Measurements from ENCODE around the gene MTR. TPM values are rescaled to one million over a fixed set of nuclear protein-coding genes. Genes with fewer than 3 reads are reported as not detected.
A peak's percentile ranks its signal among the peaks of the same experiment; 100 is the strongest.

MTR gene
- total and polyA plus RNA-seq, 7 donors = 6.8 to 66.2 (median 51.3) TPM

- WGBS, 3 donors = 88 to 93% (median 91%) methylated on average over 4 of the region's 4 CpGs
- Histone ChIP-seq H3K36me3 (ENCODE audit: insufficient read depth in 1 of 2, low read depth in 1 of 2) (peaks cover 24 to 98% of the 10 kb centered on the region in 2 donors), H3K27ac (no peak overlapping the region), H3K9me3 (no peaks in the 10 kb centered on the region), H3K4me1 (no peaks in the 10 kb centered on the region), H3K27me3 (ENCODE audit: insufficient read depth in 3 of 3, low read length in 2 of 3) (no peaks in the 10 kb centered on the region), H3K4me3 (no peak overlapping the region)
- TF ChIP-seq CTCF (IDR thresholded peaks at IDR 0.05) = no peak
- DNase-seq (no peak), ATAC-seq (no peak)
- intact Hi-C loops (cut with DNase I) = loop anchor here in 1 of 2 donors (2.0 to 10.0 kb wide), 2 partner anchors 30 to 82 kb away; no protein-coding TSS in a partner anchor
Measured at GRCh38 chr1:236837115-236837514, 42.0 kb downstream of the MTR start.

- no peak overlapping the region for H3K27ac ChIP-seq
Measured at GRCh38 chr1:236837897-236838296, 42.8 kb downstream of the MTR start.

GRCh38 chr1:236841341-236841740 is 46.2 kb downstream of the MTR start:
- intact Hi-C loops (cut with DNase I) = no loop called here
- H3K36me3 ChIP-seq (ENCODE audit: insufficient read depth in 1 of 2, low read depth in 1 of 2) = peaks cover 11 to 65% of the 10 kb centered on the region in 2 donors
- no peak overlapping the region for H3K27ac ChIP-seq
- DNase-seq = no peak
- 92 to 97% (median 96%) methylated on average over 2 of the region's 2 CpGs for WGBS, 3 donors
- no peaks in the 10 kb centered on the region for H3K9me3 ChIP-seq
- H3K27me3 ChIP-seq (ENCODE audit: insufficient read depth in 3 of 3, low read length in 2 of 3) = no peaks in the 10 kb centered on the region
- no peak for ATAC-seq
- TF ChIP-seq CTCF (IDR thresholded peaks at IDR 0.05) = no peak
- no peaks in the 10 kb centered on the region for H3K4me1 ChIP-seq
- no peak overlapping the region for H3K4me3 ChIP-seq

More at GRCh38 chr1:236837897-236838296, 42.8 kb downstream of the MTR start:
- intact Hi-C loops (cut with DNase I) = loop anchor here in 1 of 2 donors (2.0 to 10.0 kb wide), 2 partner anchors 31 to 83 kb away; no protein-coding TSS in a partner anchor
- no peaks in the 10 kb centered on the region for H3K27me3 ChIP-seq (ENCODE audit: insufficient read depth in 3 of 3, low read length in 2 of 3)
- no peak for TF ChIP-seq CTCF (IDR thresholded peaks at IDR 0.05)
- no peaks in the 10 kb centered on the region for H3K4me1 ChIP-seq
- peaks cover 21 to 93% of the 10 kb centered on the region in 2 donors for H3K36me3 ChIP-seq (ENCODE audit: insufficient read depth in 1 of 2, low read depth in 1 of 2)
- DNase-seq (no peak), ATAC-seq (no peak)
- H3K4me3 ChIP-seq = no peak overlapping the region
- WGBS, 3 donors = 48 to 91% (median 90%) methylated on average over 2 of the region's 2 CpGs
- no peaks in the 10 kb centered on the region for H3K9me3 ChIP-seq

- H3K4me3 ChIP-seq = no peak overlapping the region
- H3K4me1 ChIP-seq = no peaks in the 10 kb centered on the region
- 66 to 92% (median 92%) methylated on average over 5 of the region's 5 CpGs for WGBS, 3 donors
- intact Hi-C loops (cut with DNase I) = no loop called here
- H3K36me3 ChIP-seq (ENCODE audit: insufficient read depth in 1 of 2, low read depth in 1 of 2) = peaks cover 0 to 56% of the 10 kb centered on the region in 2 donors
- no peak overlapping the region for H3K27ac ChIP-seq
- TF ChIP-seq CTCF (IDR thresholded peaks at IDR 0.05) = no peak
- DNase-seq = no peak
- no peaks in the 10 kb centered on the region for H3K27me3 ChIP-seq (ENCODE audit: insufficient read depth in 3 of 3, low read length in 2 of 3)
- no peaks in the 10 kb centered on the region for H3K9me3 ChIP-seq
- ATAC-seq = peak in 3 of 4 donors; percentile 53 to 62 (median 55)
Measured at GRCh38 chr1:236844499-236845271, 49.6 kb downstream of the MTR start.
